Right renal cortex interstitium (tissue), 3 donors: ENCODE measurements around the gene FYCO1. TPM values are rescaled to one million over a fixed set of nuclear protein-coding genes. Genes with fewer than 3 reads are reported as not detected.

ENCODE experiments used
- DNase-seq, 3 donors: peaks; one replicate each; pipeline ENCODE4 v3.0.0-alpha.2; 2013; ENCODE audit warnings: low read depth in 3 of 3, low spot score in 2 of 3
- polyA plus RNA-seq, 3 donors: library from polyadenylated mRNA; unstranded; fragments of 120-200 nt; gene quantifications; one replicate each; pipeline ENCODE4 v1.2.1, GENCODE V29; 2013; ENCODE audit not compliant: insufficient read length in 3 of 3

The FYCO1 gene
- polyA plus RNA-seq, 3 donors = 16.7 to 18.5 (median 18.5) TPM

- DNase-seq = no peak
Measured at GRCh38 chr3:45922950-45923590, 72.6 kb downstream of the FYCO1 start.

DNA sequence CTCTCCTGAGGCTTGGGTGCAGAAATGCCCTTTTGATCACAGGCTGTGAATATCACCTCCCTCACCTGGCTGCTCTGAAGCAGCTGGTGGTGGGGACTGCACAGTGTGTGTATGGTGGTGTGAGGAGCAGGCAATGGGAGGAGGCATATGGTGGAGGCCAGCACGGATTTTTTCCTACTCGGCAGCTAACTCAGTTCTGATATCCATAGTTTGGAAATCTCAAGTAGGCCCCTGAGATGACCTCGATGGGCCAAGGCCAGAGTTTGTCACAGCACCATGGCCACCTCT is 73.6 kb downstream of the FYCO1 start:
- DNase-seq = no peak

DNA sequence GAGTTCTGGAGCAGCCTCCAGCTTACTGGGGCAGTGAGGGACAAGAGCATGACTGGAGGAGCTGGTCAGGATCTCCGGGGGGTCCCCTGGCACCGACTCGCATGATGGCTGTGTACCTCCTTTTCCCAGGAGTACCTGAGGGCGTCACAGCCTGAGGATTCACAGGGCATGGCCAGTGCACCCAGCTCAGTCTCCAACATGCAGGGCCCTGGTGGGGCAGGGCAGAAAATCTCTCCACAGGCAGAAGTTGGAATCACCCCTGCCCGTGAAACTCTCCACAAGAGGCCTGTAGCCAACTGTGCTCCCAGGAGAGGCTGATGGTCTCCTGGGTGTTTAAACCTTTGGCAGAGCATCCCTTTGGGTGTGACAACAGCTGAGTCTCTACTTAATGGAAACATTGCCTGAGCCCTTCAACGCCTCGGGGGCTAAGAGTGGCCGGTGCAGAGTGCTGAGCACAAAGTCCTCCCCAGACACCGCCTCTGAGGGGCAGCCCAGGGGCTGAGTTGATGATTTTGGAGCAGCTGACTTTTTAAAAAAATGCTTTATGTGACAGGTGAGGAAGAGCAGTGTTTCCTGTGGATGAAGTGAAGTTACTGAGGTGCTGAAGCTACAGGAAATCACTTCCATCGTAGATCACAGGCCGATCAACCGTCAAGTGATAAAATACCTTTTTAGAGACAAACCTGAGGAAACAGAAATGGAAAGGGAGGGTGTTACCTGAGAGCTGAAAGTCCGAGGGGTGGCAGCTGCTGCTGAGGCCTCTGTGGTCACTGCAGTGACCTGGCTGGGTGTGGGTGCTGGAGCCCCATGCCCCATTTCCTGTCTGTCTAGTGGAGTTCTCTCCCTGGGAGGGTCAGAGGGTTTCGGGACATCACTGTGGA is 74.2 kb downstream of the FYCO1 start:
- DNase-seq = no peak

DNA sequence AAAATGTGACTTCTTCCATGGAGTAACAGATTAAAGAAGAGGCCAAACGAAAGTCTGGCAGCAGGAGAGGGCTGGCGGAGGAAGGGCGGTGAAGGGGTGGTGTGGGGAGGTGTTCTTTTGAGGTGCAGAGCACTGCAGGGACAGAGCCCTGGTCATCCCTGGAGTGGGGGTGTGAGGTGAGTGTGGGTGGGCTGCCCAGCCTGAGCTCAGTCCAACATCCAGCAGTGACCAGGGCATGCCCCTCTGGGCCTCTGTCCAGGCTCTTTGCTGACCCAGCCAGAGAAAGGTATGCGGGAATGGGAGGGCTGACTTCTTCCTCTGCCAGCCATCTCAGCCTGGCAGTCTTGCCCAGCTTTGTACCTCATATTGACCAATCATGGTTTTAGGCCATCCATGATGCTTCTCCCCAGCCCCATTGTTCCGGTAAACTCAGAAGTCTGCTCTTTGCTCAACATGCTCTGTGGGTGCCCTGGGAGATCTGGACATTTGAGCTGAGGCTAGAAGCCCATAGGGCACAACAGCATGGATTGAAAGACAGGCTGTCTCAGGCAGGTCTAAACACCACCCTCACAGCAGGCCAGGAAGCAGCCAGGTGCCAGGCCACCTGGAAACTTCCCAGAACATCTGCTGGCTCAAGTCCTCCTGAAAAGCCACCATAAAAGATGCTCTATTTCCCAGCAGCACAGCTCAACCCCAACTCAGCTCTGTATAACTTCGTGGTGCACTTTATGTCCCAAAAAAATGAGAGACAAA is 78.3 kb downstream of the FYCO1 start:
- no peak for DNase-seq

DNA sequence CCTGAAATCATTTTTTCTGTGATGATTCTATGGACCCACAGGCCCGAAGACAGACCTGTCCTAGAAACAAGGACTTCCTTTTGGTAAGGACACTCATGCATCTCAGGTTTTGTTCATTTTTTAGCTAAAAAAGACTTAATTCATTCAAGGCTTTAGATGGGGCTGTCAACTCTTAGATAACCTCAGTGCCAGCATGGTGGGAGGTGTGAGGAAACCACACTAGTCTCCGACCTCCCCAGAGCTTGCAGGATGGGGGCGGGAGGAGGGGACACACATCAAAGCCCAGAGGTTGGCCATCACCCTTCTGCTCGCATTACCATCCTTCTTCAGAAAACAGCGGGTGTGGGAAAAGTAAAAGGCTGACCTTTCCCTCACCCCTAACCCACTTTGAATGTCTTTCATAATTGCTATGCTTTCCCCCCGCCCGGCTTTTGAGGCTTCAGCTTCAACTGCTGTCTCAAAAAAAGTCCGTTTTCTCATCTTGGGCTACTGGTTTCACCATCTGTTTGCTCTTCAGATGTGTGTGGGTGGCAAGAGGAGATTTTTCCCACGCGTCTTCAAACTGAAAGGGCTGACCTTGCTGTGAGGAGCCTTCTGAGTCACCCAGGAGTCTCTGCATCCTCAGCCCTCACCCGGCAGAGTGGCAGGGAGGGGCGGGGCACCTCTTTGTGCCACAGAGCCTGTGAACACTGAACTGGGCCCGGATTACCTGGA is 79.9 kb downstream of the FYCO1 start:
- DNase-seq = no peak

DNA sequence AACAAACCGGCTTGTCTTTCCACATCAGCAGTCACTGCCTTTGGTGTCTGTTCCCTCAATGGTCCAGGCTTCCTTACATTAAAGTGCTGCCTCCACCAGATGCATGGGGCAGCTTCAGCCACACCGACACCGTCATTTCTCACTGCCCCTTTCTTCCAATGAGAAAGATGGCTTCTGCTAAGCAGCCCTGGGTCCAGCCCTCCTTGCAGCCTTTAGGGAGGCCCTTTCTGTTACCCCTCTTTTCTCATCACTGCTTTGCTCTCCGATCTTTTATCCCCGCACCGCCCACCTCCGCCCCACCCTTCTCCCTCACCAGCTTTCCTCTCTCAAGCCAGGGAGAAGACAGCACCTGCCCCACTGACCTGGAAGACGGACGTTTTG is 80.6 kb downstream of the FYCO1 start:
- no peak for DNase-seq

DNA sequence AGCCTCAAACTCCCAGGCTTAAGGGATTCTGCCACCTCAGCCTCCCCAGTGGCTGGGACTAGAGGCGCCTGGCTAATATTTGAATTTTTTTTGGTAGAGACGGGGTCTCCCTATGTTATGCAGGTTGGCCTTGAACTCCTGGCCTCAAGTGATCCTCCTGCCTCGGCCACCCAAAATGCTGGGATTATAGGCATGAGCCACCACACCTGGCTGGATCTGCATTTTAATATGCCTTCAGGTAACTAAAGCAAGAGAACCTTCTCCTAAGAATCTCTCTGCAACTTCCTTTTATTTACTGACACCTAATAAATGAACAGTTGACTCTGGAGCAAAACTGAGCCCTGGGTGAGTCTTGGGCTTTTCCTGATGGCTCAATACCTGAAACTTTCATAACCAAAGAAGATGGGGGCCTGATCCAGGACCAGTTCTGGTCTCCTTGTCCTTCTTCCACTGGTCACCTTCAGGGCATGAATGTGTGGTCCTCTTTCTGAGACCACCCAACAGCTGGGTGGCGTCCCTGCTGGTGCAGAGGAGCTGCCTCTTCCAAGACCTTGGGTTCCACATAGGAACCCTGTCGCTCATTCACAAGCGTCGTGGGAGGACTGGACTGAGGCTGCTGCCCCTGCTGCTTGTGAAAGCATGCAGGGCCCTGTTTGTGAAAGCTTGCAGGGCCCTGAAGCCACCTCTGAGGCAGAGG is 81.1 kb downstream of the FYCO1 start:
- DNase-seq = no peak

- no peak for DNase-seq
Measured at GRCh38 chr3:45912435-45912834, 83.2 kb downstream of the FYCO1 start.

DNA sequence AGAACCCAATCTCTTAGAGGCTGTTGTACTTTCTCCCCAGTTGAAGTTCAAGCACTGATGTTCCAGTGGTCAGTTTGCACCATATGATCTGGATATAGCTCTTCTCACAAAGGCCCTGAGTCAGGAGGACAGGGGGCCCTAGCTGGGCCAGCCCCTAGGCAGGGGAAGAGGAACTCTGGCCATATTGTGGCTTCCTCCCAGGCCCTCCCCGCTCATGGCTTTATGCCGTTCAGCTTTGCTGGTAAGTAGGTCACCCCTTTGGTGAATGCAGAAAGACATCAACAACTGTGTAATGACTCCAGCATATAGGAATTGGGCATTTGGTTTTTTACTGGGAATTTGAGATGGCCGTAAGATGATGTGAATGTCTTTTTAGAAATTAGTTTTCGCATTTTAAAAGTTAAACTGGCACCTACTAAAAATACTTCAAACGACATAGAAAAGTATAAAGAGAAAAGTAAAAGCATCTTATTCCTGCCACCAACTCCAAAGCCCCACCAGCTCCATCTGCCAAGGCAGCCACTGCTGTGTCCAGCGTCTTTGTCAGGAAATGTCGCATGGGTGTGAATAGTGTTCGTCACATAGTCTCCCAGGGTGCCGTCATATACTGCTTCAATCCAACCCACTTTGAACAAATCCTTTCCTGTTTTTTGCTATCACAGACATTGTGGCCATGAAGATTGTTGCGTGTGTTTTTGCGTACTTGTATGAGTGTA is 84.0 kb downstream of the FYCO1 start:
- DNase-seq = no peak

GRCh38 chr3:45910892-45911291 is 84.7 kb downstream of the FYCO1 start:
- DNase-seq = no peak

GRCh38 chr3:45909542-45909941 is 86.1 kb downstream of the FYCO1 start:
- no peak for DNase-seq

DNA sequence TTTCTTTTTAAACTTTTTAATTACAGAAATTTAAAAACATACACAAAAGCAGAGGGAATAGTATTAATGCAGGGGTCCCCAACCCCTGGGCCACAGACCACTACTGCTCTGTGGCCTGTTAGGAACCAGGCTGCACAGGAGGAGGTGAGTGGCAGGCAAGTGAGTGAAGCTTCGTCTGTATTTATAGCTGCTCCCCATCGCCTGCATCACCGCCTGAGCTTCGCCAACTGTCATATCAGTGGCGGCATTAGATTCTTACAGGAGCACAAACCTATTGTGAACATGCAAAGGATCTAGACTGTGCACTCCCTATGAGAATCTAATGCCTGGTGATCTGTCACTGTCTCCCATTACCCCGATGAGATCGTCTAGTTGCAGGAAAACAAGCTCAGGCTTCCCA is 86.9 kb downstream of the FYCO1 start:
- DNase-seq = no peak

DNA sequence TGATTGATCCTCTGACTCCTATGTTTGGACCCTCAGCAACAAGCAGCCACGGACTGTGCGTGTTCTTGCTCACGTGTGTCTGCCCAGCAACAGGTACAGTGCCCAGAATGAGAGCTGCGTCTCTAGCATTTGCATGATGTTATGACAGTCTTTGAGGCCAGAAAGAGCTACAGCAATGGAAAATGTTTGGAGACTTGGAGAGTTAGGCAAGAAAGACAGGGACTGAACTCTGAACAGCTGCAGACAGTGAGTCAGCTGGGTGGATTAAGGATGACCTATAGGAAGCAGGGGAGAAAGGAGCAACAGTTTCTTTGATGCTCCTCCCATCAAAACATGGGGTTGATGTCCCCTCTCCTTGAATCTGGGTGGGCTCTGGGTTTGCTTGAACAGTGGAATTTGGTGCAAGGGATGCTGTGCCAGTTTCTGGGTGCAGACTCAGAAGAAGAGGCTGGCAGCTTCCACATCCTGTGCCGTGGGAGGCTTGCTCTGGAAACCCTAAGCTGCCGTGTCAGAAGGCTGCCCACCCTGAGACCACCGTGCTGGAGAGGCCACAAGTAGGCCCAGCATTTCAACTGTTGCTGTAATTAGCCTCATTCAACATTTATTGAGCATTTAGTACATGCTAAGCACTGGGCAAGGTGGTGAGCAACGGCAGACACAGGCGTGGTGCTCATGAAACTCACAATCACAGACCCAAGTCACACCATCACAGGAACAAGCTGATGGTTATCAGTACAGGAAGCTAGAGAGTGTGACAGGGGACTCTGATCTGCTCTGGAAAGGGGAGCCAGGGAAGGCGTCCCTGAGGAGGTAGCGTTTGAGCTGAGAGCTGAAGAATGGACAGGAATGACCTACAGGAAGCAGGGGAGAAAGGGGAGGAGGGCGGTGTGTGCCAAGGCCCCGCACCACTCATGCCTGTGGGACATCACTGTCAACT is 87.6 kb downstream of the FYCO1 start:
- no peak for DNase-seq

DNA sequence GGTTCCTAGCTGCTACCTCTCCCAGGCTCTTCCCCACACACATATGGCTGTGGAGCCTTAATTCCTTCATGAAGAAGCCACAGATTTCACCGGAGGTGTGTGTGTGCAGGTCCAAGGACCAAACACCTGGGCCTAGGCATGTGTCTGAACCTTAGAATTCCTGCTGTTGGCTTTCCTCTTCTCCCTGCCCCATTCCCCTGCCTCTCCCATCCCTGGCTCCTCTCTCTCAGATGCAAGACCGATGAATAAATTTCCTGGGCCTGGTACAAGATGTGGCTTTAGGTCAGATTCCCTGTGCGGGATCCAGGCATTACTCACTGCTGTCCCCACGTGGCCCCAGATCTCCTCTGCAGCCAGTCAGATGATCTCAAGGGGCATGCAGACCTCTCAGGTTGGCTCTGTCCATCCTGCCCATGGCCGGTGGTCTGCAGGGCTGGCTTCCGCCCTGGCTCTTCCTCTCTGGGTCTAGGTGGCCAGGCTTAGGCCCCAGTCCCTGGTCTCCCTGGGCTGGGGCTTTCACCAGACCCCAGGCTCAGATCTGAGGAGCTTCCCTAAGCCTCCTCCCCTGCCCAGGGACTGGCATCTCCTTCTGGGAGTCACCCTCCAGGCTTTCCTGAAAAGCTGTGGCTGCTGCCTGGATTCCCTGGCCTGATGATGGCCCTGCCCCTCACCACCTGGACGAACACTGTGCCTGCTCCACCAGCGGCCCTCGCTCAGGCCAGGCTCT is 88.8 kb downstream of the FYCO1 start:
- DNase-seq = no peak

DNA sequence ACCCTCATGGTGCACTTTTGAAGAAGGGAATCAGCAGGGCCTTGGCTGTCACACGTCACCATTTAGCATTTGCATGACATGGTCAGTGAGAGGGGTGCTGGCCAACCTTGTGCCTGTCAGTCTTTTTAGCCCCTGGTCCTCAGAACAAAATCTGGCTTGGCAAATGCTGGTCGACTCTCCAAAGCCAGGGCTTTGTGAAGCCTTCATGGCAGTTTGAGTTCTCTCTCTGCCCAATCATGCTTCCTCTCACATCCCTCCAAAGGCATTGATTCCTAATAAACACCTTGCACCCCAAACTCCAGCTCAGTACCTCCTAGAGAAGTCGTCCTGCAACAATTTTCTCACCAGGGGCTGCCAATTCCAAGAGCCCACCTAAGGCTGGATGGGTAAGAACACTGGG is 89.9 kb downstream of the FYCO1 start:
- DNase-seq = no peak

- DNase-seq = no peak
Measured at GRCh38 chr3:45904931-45905330, 90.7 kb downstream of the FYCO1 start.

DNA sequence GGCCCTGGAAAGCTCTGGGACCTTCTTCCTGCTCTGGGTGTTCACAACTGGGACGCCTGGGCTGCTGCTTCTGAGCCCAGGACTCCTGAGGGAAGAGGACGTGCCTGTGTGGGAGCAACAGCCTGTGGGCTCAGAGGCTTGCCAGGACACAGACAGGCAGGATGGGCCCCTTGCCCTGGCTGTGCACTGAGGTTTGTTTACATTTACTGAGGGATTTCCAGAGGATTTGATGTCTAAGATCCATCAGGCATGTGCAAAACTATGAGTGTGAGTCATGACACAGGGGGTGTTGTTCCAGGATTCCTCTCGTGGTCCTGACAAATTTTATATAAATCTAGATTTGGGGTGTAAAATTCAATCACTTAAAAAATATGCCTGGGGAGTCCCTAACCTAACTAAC is 98.7 kb downstream of the FYCO1 start:
- DNase-seq = no peak
